GM21515 (cell line): ENCODE data around the gene MED4.
A peak's percentile ranks its signal among the peaks of the same experiment; 100 is the strongest.

Experiments used
- ATAC-seq: cut with Tn5 transposase; IDR thresholded peaks from one replicate; pipeline ENCODE4 v1.9.1; 2021; ENCODE audit not compliant: unreplicated experiment

Gene MED4

DNA sequence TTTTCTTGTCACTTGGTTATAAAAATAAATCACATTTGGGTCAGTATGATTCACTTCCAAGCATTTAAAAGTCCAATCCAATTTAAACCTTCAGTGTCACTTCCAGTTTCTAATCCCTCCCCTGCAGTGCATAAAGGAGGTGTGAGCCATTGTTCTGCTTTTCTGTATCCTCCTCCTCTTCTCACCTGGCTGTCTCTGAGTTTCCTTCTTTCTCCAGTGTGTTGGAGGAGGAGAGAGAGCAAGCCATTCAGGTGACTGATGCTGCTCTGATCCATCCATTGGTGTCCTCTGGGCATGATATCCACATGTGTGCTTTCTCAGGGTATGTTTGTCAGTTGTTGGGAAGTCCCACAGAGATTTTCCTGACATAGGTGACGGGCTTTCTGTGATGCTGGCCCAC, 56.1 kb downstream of the MED4 start:
- ATAC-seq, result no peak

GRCh38 chr13:48037346-48038173, 57.3 kb downstream of the MED4 start, which contains the start of gene NUDT15:
Gene NUDT15 (plus strand): TSS chr13:48037726. CDS start chr13:48037747, 21 bp downstream.
- ATAC-seq, result peak; percentile 96

GRCh38 chr13:48029859-48030258, 65.0 kb downstream of the MED4 start:
- ATAC-seq, result no peak

DNA sequence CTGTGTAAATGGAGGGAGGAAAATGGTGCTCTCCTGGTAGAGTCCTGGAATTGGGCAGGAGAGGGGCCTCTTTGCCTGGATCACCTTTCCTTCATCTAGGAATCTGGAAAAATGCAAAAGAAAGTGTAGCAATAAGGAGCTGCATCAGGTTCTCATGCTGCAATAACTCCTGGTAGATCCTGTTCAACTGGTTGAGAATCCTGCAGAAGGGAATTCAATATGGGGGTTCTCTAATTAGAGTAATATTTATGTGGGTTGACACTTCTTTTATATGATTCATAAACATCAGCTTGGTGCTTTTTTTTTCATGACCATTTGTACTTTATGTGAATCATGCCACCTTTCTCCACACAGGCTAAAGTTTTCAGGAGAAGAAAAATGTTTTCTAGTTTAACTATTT, 66.8 kb downstream of the MED4 start:
- ATAC-seq, result no peak
